Right renal pelvis (tissue), 4 donors: Measurements from ENCODE around the gene TAF10. TPM values are rescaled to one million over a fixed set of nuclear protein-coding genes. Genes with fewer than 3 reads are reported as not detected.

Experiments
- DNase-seq, 4 donors: peaks; one replicate each; pipeline ENCODE4 v3.0.0-alpha.2; 2013; ENCODE audit warnings: low read depth in 4 of 4, low spot score in 3 of 4, missing footprints in 1 of 4
- polyA plus RNA-seq, 4 donors: library from polyadenylated mRNA; unstranded; fragments of 120-200 nt; gene quantifications; one replicate each; pipeline ENCODE4 v1.2.1, GENCODE V29; 2013; ENCODE audit not compliant: insufficient read length in 4 of 4

Gene TAF10
- polyA plus RNA-seq, 4 donors = 80.5 to 97.0 (median 87.3) TPM

GRCh38 chr11:6625832-6626420, 13.9 kb upstream of the TAF10 start:
- DNase-seq = no peak

GRCh38 chr11:6625156-6625831, 13.3 kb upstream of the TAF10 start:
- no peak for DNase-seq

DNA sequence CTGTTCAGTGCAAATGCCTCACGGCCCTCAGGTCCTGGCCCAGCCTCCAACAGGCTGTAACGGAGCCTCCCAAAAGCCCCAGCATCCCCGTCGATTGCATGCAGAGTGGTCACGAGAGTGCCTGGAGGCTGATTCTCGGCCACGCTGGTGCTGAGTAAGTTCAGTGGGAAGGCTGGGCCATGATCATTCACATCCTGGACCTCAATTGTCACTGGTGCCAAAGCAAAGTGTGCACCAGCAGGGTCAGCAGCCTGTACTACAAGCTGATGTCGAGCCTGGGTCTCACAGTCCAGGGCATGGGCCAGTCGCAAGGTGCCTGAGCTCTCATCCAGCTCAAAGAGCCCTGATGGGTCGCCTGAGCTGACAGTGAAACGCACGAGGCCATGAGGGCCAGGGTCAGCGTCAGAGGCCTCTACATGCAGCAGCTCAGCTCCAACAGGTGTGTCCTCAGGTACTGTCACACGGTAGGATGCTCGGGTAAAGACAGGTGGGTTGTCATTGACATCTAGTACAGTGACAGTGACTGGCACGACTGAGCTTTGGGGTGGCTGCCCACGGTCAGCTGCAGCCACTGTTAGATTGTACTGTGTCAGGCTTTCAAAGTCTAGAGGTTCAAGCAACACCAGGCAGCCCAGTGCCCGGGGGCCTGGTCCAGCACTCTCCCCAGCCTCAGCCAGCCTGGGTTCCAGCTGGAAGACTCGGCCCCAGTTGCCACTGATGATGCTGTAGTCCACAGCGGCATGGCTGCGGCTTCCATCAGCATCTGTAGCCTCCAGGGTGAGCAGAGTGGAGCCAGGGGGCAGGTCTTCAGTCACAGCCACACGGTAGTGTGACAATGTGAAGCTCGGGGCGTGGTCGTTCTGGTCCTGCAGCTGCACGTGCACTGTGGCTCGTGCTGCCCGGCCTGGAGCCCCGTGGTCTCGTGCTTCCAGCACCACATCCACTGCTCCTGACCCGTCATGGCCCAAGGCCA, 11.7 kb upstream of the TAF10 start:
- no peak for DNase-seq

DNA sequence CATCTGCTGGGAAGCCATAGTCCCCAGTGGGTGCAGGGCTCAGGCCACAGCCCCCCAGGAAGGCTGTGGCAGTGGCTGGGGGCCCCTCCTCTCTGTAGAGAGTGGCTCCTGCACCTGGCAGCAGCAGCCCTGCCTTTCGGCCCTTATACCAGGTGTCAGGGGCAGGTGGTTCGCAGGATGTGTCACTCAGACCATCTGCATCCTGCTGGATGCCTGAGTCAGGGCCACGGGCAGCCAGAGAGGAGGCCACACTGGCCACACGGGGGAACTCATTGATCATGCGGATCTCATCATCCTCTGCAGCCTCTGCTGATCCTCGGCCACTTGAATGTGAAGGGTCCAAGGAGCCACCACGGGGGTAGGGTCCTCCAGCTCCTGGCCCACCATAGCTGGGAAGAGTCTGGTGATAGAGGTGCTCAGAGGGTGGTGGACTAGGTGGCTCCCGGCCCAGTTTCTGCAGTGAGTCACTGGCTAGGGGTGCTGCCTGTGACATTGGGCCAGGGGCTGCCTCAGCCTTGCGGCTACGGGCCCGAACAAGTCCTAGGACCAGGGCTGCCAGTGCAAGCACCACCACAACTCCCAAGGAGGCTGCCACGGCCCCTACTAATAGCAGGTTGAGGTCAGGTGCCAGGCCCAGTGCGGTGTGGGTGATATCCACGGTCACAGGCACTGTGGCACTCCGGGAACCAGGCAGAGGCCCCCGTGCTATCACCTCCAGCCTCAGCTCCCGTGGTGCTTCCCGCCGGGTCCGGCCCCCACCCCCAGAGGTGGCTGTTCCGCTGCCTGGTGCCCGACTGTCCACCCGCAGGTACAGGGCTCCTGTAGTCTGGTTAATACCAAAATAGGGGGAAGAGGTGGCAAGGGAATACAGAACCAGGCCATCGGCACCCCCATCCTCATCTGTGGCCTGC, 10.5 kb upstream of the TAF10 start:
- no peak for DNase-seq

DNA sequence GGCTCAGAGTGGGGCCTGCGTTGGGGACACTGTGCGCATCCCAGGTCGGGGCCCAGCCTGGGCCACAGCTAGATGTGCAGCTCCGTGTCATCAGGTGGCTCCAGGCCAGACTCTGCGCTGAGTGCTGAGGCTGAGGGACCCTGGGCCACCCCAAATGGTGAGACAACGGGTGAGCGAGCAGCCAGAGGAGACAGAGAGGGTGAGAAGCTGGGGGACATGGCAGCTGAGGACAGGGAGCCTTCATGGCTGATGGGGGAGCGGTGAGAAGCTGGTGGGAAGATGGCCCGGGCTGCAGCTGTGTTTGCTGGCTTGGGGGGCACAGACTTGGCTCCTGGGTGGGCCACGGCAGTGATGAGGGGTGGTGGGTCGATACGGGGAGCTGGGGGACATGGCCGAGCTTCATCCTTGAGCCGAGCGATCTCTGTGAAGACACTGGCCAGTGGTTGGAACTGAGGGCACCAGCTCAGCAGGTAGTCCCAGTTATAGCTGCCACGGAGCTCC, 9.7 kb upstream of the TAF10 start:
- DNase-seq = no peak

DNA sequence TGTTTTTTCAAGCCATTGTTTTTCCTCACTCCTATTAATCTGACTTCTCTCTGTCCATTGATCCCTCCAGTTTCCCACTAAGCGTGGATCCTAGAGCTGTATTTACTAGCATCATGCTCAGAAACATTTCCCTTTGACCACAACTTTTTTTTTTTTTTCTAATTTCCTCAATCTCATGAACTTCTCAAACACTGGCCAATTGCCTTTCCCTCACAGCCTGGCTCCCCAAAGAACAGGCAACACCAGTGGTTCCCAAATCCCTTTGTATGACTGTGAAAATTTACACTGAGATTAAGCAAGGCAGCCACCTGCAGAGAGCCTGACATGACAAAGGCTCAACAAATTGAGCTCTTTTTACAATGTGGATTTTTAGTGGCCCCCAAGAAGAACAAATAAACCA, 8.6 kb upstream of the TAF10 start:
- DNase-seq = no peak

- peak; percentile 87 to 93 (median 90) for DNase-seq
Measured at GRCh38 chr11:6619004-6619745, 7.2 kb upstream of the TAF10 start, which contains the start of gene TPP1. Gene TPP1 (minus strand): TSS chr11:6619422. CDS start chr11:6619400, 22 bp downstream.

DNA sequence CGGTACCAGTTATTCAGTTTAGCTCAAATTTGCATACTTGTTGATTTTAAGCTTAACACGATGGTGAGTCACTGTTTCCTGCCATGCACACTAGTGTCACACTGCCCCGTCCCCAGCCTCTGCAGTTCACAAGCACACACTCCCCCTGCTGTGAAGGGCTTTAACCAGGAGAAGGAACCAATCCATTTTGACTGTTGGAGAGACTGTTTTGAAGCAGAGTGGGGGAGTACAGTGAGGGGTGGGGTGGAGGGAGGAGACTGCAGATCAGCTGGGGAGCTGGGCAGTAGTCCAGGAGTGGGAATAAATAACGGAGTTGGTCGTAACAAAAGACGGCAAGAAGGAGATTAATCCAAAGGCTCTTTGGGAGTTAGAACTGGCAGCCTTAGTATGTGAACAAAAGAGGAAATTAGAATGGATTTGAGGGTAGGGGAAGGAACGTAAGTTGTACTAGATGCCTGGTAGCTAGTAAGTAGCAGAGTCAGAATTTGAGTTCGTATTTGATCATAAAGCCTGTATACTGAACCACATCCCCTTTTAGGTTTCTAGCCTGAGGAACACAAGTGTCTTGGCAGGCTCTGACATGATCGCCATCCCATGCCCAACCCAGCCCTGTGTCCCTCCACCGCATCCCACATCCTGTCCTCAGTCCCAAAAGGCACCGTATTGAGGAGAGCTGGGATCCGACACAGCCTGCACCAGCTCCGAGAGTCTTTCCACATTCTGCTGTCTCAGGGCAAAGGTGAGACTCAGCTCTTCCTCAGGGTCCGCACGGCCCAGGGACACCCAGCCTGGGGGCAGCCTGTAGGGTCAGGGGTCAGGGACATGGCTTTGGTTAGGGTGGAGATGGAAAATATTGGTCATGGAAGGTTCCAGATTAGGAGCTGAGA, 6.3 kb upstream of the TAF10 start:
- DNase-seq = peak in 2 of 4 donors; percentile 63 to 67

- no peak for DNase-seq
Measured at GRCh38 chr11:6617315-6617781, 5.3 kb upstream of the TAF10 start.

GRCh38 chr11:6616596-6617250, 4.7 kb upstream of the TAF10 start:
- no peak for DNase-seq

GRCh38 chr11:6615882-6616585, 4.0 kb upstream of the TAF10 start:
- no peak for DNase-seq

DNA sequence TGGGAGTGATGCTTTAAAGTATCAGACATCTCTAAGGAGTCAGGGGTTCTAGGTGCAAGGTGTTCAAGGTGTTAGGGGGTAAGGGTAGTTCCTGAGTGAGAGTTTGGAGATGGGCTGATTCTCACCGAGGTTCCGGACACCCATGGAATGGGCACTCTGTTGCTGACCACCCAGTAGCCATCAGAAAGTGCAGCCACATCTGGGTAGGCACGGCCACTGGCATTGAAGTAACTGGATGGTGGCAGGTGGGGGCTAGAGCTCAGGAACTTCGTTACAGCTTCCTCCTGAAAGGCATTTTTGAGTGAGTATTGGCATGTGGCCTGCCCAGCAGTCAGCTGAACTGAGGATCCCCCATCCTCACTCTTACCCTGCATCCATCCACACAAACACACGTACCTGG, 3.0 kb upstream of the TAF10 start:
- no peak for DNase-seq

DNA sequence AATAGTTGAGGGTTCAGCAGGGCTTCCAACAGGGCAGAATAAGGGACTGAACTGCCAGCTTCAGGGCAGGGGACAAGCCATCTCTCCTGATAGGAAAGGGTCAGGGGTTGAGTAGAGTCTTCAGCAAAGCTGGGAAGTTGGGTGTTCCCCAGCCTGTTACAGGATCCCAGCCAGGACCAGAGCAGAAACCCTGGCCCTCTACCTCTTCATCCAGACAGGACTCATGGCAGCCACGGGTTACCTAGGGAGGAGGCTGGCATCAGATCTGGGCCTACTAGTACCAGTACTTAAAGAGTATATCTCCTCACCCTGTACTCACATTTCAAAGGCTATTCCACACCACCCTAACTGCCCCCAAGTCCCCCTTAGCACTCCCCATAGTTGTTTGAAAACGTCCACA, 2.4 kb upstream of the TAF10 start:
- no peak for DNase-seq

GRCh38 chr11:6613496-6613895, 1.5 kb upstream of the TAF10 start:
- DNase-seq = no peak

DNA sequence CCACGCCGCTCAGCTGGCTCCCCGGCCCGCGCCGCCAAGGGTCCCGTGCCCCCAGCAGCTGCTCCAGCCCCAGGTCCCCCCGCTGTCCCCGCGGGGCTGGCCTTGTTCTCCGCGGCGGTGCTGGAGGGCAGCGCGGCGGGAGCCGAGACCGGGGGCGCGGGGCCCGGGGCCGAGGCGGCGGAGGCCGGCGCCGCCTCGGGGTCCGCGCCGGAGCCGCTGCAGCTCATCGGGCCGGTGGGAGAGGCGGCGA, 128 bp downstream of the TAF10 start:
- DNase-seq = no peak

DNA sequence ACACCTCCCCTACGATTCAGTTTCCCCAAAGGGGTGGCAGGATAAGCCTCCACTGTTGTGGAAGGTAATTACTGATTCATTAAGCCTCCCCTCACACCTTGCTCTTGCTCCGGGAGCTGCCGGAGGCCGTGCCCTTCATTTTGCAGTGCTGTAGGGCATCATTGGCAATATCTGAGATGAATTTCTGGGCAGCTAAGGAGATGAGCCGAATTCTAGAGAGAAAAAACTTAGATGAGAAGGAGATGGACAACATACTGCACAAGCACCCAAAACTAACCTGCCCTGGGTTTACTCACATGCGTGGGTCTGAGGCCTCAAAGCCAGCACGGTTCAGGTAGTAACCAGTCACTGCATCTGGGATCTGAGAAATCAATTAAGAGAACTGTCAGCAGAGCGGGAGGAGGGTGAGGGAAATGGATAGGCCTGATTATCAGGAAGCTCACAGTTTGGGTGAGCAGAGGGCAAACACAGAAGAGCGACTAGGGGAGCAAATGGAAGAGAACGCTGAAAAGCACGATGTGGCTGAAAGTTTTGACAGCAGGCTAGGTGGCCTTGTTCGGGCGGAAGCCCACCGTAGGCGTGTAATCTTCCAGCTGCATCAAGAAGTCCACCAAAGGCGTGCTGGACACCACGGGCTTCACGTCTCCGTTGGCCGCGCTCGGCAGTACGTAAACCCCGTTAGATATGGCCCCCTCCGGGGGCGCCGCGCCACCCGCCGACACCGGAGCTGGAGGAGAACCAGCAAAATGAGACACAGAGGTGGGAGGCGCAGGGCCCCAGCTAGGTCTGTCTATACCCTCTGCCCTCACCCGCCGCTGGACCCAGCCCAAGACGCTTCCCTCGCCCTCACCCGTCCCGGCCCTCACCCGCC, 689 bp downstream of the TAF10 start:
- DNase-seq = no peak

GRCh38 chr11:6610591-6610990, 1.4 kb downstream of the TAF10 start:
- DNase-seq = no peak
